GM21825 (cell line): ENCODE results near the gene RRP9.
"Not testable (repeated sequence)": the region's sequence is repeated elsewhere in the genome, so short reads cannot be mapped to it uniquely, and the experiment has no call there.

Experiments used
- ATAC-seq: cut with Tn5 transposase; IDR thresholded peaks from one replicate; pipeline ENCODE4 v1.9.1; 2021; ENCODE audit warnings: mild to moderate bottlenecking, moderate library complexity; ENCODE audit not compliant: unreplicated experiment

Gene RRP9

GRCh38 chr3:51941798-51942602 is at the start of gene RRP9, which contains the start of gene PARP3:
Gene RRP9 (minus strand): TSS chr3:51941904. CDS start chr3:51941867, 37 bp downstream.
Gene PARP3 (plus strand): TSS chr3:51942363. CDS start chr3:51943356, 993 bp downstream.
- peak; percentile 87 for ATAC-seq

- not testable (repeated sequence) for ATAC-seq
Measured at GRCh38 chr3:51990501-51990971, 48.8 kb upstream of the RRP9 start.

GRCh38 chr3:51988286-51989146 is 46.8 kb upstream of the RRP9 start:
- ATAC-seq: no peak

- ATAC-seq: no peak
Measured at GRCh38 chr3:51987568-51987967, 45.9 kb upstream of the RRP9 start.

- no peak for ATAC-seq
Measured at GRCh38 chr3:51986010-51986947, 44.6 kb upstream of the RRP9 start.

- no peak for ATAC-seq
Measured at GRCh38 chr3:51985063-51985462, 43.4 kb upstream of the RRP9 start.

- no peak for ATAC-seq
Measured at GRCh38 chr3:51984269-51984647, 42.6 kb upstream of the RRP9 start.

GRCh38 chr3:51983578-51984268 is 42.0 kb upstream of the RRP9 start:
- ATAC-seq: no peak

GRCh38 chr3:51982838-51983577 is 41.3 kb upstream of the RRP9 start, which contains the start of gene ACY1:
Gene ACY1 (plus strand): TSS chr3:51983535. CDS start chr3:51984065, 530 bp downstream.
- peak; percentile 70 for ATAC-seq

GRCh38 chr3:51982352-51982837 is 40.7 kb upstream of the RRP9 start:
- peak; percentile 48 for ATAC-seq

- no peak for ATAC-seq
Measured at GRCh38 chr3:51980253-51980652, 38.5 kb upstream of the RRP9 start.

GRCh38 chr3:51978143-51978502 is 36.4 kb upstream of the RRP9 start:
- ATAC-seq: no peak

GRCh38 chr3:51977446-51978142 is 35.9 kb upstream of the RRP9 start:
- ATAC-seq: no peak

GRCh38 chr3:51975852-51976549 is 34.3 kb upstream of the RRP9 start:
- no peak for ATAC-seq

GRCh38 chr3:51974963-51975851 is 33.5 kb upstream of the RRP9 start, which contains the start of gene ABHD14A:
Gene ABHD14A (plus strand): TSS chr3:51975064. CDS start chr3:51975136, 72 bp downstream.
- ATAC-seq: peak; percentile 58

- peak; percentile 6 for ATAC-seq
Measured at GRCh38 chr3:51974277-51974962, 32.7 kb upstream of the RRP9 start.
